Measurements from ENCODE around the gene TRPM5.

DNA sequence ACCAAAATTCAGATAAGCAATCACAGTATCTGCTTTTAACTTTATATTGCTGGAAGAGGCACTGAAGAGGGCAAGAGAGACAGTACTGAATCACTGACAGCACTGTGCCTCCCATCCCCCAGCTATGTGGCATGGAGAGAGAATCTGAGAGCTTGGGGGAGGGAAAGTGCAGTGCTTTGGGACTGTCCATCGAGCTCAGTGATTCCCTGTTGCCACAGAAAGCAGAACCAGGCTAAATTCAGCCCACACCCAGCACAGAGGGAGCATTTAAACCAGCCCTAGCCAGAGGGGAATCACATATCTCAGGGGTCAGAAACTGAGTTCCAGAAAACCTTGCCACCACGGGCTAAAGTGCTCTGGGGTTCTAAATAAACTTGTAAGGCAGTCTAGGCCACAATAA is 44.8 kb upstream of the TRPM5 start:
- TF ChIP-seq, protein P1, sequence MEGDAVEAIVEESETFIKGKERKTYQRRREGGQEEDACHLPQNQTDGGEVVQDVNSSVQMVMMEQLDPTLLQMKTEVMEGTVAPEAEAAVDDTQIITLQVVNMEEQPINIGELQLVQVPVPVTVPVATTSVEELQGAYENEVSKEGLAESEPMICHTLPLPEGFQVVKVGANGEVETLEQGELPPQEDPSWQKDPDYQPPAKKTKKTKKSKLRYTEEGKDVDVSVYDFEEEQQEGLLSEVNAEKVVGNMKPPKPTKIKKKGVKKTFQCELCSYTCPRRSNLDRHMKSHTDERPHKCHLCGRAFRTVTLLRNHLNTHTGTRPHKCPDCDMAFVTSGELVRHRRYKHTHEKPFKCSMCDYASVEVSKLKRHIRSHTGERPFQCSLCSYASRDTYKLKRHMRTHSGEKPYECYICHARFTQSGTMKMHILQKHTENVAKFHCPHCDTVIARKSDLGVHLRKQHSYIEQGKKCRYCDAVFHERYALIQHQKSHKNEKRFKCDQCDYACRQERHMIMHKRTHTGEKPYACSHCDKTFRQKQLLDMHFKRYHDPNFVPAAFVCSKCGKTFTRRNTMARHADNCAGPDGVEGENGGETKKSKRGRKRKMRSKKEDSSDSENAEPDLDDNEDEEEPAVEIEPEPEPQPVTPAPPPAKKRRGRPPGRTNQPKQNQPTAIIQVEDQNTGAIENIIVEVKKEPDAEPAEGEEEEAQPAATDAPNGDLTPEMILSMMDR (IDR thresholded peaks at IDR 0.05), result no peak
- TF ChIP-seq POLR2A (IDR thresholded peaks at IDR 0.05), result no peak

Measured in uterus (tissue), 2 donors.